ENCODE results near the gene CAMK2D.

CAMK2D gene

DNA sequence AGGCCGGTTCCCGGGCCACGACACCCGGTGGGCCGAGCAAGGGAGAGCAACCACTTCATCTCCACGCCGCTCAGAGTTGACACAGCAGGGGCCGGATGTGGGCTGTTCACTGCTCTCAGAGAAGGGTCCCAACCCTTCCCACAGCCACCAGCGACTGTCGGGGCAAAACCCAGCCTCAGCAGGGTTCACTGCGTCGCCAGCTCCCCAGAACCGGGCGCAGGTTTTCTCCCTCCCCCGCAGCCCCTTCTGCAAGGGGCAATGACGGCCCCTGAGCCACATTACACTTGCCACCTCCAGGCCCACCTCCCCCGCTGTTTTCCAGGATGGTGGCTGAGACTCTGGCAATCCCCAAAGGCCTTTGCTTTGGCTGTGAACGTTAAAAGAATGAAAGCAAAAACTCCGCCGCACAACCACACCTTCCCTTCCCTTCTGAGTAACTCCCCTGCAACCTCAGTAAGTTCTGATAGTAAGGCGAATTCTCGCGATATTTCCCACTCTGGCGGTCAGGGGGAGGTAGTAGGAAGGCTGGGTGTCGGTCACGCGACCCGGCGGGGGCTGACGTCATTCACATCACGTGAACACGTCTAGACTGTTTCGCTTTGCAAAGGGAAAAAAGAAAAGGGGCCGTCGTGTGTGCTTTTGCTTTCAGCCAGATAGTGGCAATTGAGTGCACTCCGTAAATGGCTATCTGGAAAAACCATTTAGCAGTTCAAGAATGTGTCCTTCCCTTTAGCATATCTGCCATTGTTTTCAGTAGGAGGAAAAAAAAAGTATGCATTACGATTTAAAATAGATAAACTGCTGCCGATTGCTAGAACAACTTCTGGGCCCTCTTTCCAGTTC lies 869 bp upstream of the CAMK2D start:
- DNase-seq, result peak; percentile 100

DNA sequence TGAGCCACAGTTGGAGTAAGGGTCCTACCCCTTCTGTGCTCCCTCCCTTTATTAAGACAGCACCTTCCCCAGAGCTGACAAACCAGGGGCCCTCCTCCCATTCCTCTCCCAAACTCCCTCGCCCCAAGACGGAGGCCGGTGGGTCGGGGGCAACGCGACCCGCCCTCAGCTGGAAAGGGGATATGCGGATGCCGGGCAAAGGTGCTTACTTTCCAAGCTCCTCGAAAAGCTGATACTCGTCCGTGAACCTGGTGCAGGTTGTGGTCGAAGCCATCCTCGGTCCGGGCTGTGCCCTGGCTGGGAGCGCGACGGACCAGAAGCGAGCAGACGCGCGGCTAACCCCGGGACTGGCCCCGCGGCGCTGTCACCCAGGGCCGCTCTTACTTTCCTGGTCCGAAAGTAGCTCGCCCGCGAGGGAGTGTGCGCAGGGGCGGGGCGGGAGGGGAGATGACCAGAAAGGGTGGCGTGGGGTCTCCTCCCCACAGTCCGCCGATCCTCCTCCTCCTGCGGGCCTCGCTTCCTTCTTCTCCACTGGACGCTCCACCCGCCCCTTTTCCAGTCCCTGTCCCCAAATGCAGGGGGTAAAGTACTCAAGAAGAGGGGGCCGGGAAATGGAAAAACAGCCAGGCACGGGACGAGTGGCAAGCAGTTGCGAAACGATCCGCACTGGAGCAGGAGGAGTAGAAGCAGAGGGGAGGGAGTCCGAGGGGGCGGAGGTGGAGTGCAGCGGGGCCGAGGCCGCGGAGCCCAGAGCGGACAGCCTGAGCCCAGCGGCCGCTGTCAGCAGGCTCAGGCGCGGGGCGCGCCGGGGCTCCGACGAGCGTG lies 531 bp downstream of the CAMK2D start:
- DNase-seq, result peak; percentile 68

DNA sequence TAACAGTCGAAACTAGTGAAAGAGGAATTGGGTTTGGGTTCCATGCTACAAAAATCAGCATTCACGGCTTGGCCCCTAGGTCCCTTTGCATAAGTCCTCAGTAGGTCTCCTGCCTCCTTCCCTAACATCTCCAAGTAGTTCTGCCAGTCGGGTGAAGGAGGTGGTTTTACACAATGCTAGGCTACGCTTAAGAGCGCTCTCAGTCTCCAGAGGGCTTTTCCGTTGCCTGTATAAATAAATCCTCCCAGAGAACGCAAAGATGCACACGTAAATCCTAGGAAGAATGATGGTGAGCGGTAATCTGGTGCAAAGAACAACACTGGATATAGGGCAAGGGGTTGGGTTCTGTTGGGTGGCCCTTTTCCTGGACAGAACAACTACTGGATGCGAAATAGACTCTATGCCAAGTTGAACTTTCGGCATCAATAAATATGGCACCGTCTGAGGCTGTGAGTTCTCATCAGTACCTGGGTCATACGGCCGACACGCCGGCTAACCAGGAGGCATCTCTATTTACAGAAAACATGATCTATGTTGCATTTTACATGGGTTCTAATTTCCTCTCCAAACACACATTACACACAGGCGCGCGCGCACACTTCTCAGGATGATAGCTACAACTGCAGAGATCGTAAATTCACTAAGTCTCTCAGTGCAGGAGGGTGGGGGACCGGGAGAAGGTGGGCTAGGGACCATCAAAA lies 1.3 kb downstream of the CAMK2D start:
- peak; percentile 58 for DNase-seq

DNA sequence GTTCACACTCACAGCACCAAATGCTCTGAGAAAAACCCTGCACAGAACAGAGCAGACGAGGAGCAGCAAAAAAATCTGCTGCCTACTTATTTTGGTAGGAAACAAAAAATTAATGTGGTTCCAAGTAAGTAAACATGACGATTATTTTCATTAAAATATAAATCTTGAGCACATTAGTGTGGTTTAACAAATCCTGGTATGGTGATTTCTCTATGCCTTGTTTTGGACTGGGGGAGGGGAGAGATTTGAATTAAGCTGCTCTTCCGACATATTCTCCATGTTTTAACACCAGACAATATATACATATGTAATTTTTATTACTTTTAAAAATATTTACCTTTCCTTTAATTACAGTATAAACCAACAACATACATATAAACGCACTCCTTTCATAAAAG lies 1.8 kb downstream of the CAMK2D start:
- no peak for DNase-seq

DNA sequence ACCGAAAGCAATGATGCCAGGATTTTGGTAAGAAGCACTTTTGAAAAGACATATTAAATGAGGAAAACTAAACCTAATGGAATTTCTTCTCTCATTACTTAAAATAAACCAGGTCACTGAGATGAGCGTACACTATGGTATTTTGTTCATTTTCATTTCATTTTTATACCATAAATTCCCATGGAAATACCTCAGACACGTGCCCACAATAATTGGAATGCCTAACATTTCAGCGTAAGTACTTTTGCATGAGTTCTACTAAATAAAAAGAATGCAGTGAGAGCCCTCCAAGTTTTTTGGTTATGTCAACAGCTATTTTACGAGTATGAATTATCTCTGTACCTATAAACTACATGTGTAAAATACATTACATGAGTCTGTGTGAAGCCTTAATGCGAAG lies 3.2 kb downstream of the CAMK2D start:
- DNase-seq, result no peak

DNA sequence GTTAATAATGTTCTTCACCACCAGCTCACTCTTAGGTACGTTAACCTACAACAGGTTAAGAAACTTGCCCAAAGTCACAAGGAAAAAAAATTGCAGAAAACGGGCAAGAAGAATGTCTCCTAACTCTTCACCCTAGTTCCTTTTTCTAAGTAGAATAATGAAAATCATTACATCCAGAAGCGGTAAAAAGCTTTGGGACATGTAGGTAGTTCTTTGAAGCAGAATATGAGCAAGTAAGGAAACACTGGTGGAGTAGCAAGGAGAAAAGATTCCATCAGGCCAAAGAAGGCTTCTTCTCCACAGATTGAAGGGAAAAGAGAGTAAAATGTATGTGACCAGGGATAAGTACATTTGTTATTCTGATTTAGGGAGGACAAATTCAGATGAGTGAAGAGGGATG lies 4.1 kb downstream of the CAMK2D start:
- DNase-seq, result no peak

DNA sequence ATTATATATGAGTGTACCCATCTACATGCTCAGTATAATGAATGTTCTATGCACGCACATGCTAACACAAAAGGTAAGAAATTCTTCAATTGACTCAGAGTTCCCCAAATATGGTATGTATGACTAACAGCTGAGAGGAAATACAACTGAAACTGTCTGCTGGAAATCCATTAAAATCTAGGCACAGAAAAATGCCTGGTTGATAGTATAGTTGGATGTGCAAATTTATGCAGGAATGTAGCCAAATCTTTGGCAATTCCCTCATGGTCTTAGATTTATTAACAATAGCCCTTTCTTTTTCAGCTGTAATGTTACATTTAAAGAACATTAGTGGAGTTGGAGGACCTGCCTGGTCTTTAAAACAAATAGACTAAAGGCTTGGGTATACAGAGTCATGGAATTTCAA lies 5.5 kb downstream of the CAMK2D start:
- DNase-seq, result no peak

DNA sequence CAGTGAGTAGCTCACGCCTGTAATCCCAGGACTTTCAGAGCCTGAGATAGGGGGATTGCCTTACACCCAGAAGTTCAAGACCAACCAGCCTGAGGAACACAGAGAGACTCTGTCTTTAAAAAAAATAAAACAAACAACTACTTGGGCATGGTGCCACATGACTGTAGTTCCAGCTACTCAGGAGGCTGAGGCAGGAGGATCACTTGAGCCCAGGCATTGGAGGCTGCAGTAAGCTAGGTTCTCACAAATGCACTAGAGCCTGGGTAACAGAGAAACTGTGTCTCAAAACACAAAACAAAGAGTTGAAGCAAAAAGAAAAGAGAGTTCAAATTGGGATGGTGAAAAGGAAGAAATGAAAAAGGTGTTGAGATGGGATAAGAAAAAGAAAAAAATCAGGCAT lies 10.8 kb downstream of the CAMK2D start:
- DNase-seq, result no peak

DNA sequence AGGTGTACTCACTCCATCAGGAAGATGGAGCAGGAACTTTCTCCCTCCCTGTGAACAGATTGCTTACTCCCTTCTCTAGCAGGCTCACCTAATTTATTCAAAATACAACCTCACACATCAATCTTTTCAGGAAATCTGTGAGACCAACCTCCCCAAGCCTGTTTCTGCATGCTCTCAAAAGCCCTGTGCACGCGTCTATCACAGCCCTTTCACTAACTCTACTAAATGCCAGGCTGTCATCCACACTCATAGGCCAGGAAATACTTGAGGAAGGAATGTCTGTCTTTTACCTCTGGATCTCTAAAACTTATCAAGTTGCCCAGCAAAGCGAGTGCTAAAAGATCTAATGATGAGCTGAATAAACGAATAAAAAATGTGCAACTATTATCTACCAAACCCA lies 11.2 kb downstream of the CAMK2D start:
- DNase-seq, result no peak

DNA sequence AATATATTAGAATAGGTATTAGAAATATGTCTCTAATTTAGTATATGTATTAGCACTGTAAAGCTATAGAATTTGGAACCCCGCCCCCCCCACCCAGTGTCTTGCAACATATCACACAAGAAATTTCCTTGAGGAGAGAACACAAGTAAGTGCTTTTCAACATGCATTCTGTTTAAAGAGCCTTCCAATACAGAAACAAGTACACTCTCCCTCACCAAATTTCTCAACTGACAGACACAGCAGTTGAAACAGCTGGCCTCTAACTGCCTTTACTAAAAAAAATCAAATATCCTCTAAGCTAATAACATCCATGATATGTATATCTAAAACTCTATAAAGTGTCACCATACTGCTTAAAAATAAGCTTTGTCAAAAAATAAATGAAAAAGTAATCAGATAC lies 12.4 kb downstream of the CAMK2D start:
- no peak for DNase-seq

DNA sequence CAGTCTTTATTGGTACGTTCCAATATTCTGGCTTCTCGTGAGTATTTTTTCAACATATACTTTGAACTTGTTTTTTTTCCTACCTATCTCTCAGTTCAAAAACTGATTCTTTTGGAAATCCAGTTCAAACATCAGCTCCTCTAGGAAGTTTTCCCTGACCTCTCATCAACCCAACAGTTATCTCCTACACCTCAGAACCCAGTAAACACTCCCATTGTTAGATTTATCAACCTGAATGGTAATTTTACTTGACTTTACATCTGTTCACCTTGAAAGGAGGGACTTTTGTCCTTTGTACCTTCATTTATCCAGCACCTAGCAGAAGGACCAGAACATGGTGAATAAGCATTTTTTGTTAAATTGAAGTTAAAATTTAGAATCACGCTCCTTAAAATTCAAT lies 13.6 kb downstream of the CAMK2D start:
- DNase-seq, result no peak

DNA sequence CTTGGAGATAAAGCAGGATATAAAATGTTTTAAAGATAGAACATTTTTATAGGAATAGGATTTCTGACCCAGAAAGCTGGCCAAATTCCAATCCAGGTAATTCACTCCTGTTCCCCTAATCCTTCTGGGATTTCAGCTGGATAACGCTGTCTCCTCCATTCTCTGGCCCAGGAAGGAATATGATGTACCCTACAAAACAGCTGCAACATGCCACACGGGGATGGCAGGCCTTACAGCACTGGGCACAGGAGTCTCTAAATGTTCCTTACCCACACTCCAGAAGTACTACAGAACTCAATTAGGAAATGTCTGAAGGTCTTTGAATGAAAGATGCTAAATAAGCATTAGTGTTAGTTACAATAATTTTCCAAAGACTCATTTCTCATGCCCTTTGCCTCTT lies 15.8 kb downstream of the CAMK2D start:
- DNase-seq, result no peak

DNA sequence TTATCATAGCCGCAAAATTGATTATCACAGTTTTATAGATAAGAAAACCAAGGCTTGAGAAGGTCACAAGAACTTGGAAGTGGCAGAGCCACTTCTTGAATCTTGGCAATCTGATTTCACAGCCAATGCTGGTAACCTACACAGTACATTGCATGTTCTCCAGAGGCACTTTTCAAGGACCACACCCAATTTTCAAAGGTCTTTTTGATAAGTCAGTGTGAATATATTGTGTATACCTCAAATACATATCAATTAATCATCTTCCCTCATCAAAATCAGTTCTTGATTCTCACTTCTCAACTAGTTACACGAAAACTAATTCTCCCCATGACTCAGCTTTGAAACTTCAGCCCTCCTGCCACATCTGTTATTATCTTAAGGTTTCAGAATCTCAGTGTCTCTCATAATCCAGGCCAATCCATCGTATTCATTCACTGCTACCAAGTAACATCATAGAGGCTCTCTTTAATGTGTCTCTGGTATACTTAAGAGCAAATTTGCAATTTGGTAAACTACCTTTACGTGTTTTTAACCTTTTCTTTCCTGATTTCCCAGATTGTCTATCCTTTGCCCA lies 16.8 kb downstream of the CAMK2D start:
- no peak for DNase-seq

DNA sequence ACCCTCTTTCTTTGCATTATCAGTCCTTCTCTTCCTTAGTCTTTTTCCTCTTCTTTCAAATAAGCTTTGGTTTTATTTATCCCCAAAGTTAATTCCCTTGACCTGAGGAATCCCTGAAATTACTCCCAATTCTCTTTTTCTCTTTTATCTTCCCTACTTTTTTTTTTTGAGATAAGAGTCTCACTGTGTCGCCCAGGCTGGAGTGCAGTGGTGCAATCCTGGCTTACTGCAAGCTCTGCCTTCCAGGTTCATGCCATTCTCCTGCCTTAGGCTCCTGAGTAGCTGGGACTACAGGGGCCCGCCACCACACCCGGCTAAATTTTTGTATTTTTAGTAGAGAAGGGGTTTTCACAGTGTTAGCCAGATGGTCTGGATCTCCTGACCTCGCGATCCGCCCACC lies 17.8 kb downstream of the CAMK2D start:
- DNase-seq, result no peak

DNA sequence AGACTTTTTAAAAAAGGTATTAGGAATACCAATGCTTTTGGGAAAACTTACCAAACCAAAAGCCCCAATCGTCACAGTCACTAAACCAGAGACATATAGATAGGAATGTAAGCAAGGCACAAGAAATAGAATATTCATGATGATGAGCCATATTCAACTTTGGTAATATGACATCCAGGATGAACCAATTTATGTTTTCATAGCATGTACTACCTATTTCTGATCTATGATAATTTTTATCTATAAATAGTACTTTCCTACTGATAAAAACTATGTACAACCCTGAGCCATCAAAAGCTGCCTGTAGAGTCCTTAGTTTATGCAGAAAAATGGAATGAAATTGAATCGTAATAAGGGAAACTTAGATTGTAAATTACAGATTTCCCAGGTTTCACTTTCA lies 18.9 kb downstream of the CAMK2D start:
- DNase-seq, result no peak

DNA sequence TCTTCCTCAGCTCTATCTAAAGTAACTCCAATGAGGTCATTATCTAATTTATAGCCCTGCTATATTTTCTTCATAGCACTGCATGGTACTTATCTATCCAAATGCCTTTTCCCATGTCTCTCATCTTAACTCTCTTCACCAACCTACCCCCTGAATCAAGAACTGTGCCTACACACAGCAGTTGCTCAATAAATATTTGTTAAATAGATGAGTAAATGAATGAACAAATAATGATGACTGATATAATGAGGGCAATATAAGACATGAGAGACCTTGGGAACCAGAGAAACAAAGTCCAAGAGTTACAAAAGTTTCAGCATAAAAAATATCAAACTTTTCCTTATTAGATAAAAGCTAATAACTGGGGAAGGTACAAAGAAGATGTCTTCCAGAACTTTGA lies 19.6 kb downstream of the CAMK2D start:
- DNase-seq, result no peak

DNA sequence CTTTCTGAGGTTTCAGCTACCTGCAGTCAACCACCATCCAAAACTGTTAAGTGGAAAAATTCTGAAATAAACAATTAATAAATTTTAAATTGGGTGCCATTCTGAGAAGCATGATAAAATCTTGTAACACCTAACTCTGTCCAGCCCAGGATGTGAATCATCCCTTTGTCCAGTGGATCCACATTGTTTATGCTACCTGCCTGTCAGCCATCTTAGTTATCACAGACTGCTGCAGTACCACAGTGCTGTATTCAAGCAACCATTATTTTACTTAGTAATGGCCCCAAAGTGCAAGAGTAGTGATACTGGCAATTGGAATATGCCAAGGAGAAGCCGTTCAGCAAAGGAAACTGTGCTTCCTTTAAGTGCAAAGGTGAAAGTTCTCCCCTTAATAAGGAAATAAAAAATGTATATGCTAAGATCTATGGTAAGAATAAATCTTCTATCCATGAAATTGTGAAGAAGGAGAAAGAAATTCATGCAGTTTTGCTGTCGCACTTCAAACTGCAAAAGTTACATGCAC lies 20.6 kb downstream of the CAMK2D start:
- DNase-seq, result no peak

DNA sequence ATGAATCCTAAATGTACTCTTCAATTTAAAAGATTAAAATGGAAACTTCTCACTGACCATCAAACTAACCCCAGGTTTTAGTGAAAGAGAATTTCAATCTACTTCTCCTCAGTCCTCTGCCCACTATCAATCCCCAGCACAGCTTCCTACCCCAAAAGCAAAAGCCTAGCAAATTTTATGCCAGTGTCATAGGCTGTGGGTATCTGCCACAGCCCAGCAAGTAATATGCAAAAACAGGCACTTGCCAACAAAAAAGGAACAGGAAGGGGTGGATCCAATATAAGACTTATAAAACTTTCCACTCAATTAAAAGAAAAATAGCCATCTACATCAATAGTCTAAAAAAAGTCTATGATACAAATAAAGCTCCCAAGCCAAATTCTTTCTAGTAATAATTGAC lies 22.3 kb downstream of the CAMK2D start:
- no peak for DNase-seq

DNA sequence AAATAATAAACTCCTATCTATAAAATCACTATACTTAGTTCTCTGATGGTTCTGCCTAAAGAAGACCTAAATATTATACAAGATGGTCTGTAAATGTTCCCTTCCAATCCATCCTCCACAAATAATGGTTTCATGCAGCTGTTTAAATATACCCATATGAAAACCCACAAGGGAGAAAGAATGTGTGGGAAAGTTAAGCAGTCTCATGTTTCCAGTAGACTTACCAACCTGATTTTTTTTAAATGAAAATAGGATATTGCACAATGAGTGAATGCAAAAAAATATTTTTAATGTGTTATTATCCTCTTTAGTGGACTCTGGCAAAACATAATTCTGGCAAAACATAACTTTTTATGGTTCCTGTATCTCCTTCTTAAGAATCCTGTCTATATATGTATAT lies 23.3 kb downstream of the CAMK2D start:
- no peak for DNase-seq

DNA sequence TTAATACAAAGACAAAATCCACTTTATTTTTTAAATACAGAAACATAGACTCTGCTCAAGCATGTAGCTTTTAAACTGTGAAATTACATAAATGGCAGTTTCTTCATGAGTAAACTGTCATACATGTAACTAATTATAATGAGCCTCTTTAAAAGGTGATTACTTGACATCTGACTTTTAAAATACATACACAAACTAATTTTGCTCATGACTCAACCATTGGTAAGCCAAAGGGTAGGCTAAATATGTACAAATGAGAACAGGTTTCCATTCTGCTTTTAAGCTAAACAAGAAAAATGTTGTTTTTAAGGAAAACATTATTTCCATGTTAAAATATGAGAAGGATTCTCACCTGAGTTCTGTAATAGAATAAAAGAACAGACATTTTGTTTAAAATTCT lies 27.9 kb downstream of the CAMK2D start:
- DNase-seq, result no peak

DNA sequence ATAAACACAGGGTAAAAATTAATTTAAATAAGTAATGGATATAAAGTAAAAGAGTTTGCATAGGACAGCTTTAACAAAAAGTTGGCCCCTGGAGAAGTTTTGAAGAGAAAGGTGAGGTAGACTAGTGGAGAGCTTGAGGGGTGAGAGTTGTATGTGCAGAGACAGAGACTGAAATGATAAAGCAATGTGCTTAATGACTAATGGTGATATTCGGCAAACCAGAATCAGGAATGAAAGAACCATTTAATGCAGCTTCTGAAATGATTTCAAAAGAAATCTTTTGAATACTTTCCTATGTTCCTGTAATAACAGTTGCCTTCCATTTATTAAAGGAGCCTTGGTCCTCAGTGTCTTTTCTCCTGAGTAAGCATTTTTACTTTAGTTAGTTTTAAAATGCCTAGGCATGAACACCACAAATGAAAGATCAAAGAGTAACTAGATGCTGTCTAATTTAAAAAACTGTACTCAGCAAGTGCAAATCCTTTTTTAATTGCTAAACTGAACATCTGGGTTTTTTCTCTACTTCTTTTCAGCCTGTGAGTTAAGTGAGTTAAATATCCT lies 28.5 kb downstream of the CAMK2D start:
- no peak for DNase-seq

DNA sequence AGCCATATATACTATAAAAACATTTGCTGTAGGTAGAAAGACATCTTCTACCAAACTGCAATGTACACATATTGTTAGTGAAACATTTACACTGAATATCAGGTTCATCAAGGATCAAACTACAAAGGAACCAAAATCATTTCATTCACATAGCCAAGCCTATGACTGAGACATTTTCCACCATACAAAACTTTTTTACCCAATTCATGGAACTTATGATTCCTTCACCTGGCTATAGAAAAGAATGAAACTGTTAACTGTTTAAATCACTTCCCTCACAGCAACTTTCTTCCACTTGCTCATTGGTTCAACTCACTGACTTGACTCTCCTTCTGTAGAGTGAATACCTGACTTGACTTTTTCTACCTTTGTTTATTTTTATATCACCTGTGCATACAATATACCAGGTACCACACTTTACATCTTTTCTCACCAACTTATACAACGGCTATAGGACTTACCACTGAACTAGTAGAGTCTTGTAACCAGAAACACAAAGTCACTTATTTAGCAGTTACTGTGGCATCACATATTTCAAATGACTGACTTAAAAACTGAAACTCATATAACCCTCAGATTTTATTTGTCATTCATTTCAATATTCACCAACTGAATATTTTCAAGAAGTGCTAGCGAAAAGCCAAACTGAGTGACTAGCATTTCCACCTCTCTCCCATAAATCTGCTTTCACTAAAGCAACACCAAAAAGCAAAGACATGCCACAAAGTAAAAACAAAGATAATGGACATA lies 30.9 kb downstream of the CAMK2D start:
- no peak for DNase-seq
